ENCODE measurements around the gene SNED1.

The SNED1 gene

GRCh38 chr2:241081643-241082340 is 83.4 kb downstream of the SNED1 start:
- DNase-seq, result no peak
- TF ChIP-seq CTCF (IDR thresholded peaks at IDR 0.05; ENCODE audit: low read depth, low read length), result no peak
- Histone ChIP-seq H3K36me3 (peaks cover 9% of the 10 kb centered on the region), H3K9me3 (no peaks in the 10 kb centered on the region), H3K4me3 (ENCODE audit: low read depth, low read length) (no peak overlapping the region), H3K4me1 (no peaks in the 10 kb centered on the region), H3K27me3 (no peaks in the 10 kb centered on the region)

- Histone ChIP-seq H3K36me3 (peaks cover 16% of the 10 kb centered on the region), H3K4me1 (no peaks in the 10 kb centered on the region), H3K9me3 (no peaks in the 10 kb centered on the region), H3K27me3 (no peaks in the 10 kb centered on the region), H3K4me3 (ENCODE audit: low read depth, low read length) (no peak overlapping the region)
- TF ChIP-seq CTCF (IDR thresholded peaks at IDR 0.05; ENCODE audit: low read depth, low read length), result no peak
- no peak for DNase-seq
Observed at GRCh38 chr2:241082341-241083090, 84.1 kb downstream of the SNED1 start.

- H3K9me3 ChIP-seq, result no peaks in the 10 kb centered on the region
- H3K36me3 ChIP-seq, result peaks cover 21% of the 10 kb centered on the region
- no peaks in the 10 kb centered on the region for H3K27me3 ChIP-seq
- H3K4me3 ChIP-seq (ENCODE audit: low read depth, low read length), result no peak overlapping the region
- no peak for DNase-seq
- no peak for TF ChIP-seq CTCF (IDR thresholded peaks at IDR 0.05; ENCODE audit: low read depth, low read length)
- no peaks in the 10 kb centered on the region for H3K4me1 ChIP-seq
Observed at GRCh38 chr2:241083091-241083415, 84.6 kb downstream of the SNED1 start.

- no peaks in the 10 kb centered on the region for H3K27me3 ChIP-seq
- peaks cover 31% of the 10 kb centered on the region for H3K36me3 ChIP-seq
- H3K4me1 ChIP-seq, result no peaks in the 10 kb centered on the region
- no peak for TF ChIP-seq CTCF (IDR thresholded peaks at IDR 0.05; ENCODE audit: low read depth, low read length)
- no peak for DNase-seq
- H3K4me3 ChIP-seq (ENCODE audit: low read depth, low read length), result no peak overlapping the region
- H3K9me3 ChIP-seq, result no peaks in the 10 kb centered on the region
Observed at GRCh38 chr2:241084856-241085444, 86.5 kb downstream of the SNED1 start.

- TF ChIP-seq CTCF (IDR thresholded peaks at IDR 0.05; ENCODE audit: low read depth, low read length), result no peak
- Histone ChIP-seq H3K4me1 (no peaks in the 10 kb centered on the region), H3K4me3 (ENCODE audit: low read depth, low read length) (no peak overlapping the region), H3K9me3 (no peaks in the 10 kb centered on the region), H3K27me3 (no peaks in the 10 kb centered on the region), H3K36me3 (peaks cover 36% of the 10 kb centered on the region)
- DNase-seq, result no peak
Observed at GRCh38 chr2:241087420-241088268, 89.2 kb downstream of the SNED1 start.
